ENCODE data around the gene HOXC9. TPM values are rescaled to one million over a fixed set of nuclear protein-coding genes. Genes with fewer than 3 reads are reported as not detected.

The HOXC9 gene
- total RNA-seq, 1 donor from 2014 or later, result not detected

- H3K27me3 Mint-ChIP-seq (ENCODE audit: low read depth), result peaks cover 82% of the 10 kb centered on the region
- no peaks in the 10 kb centered on the region for H3K9me3 Mint-ChIP-seq
- H3K4me1 Mint-ChIP-seq (ENCODE audit: low read depth), result peaks cover 12% of the 10 kb centered on the region
- DNase-seq (ENCODE audit: low spot score), result no peak
- H3K36me3 Mint-ChIP-seq (ENCODE audit: low read depth), result no peaks in the 10 kb centered on the region
- H3K4me3 Mint-ChIP-seq (ENCODE audit: low read depth), result no peak overlapping the region
- intact Hi-C loops (cut with micrococcal nuclease), result no loop called here
- no peak overlapping the region for H3K27ac Mint-ChIP-seq
Observed at GRCh38 chr12:54030889-54031471, 31.0 kb downstream of the HOXC9 start.

GRCh38 chr12:54031480-54031879 lies 31.5 kb downstream of the HOXC9 start:
- peaks cover 83% of the 10 kb centered on the region for H3K27me3 Mint-ChIP-seq (ENCODE audit: low read depth)
- DNase-seq (ENCODE audit: low spot score), result no peak
- intact Hi-C loops (cut with micrococcal nuclease), result no loop called here
- no peak overlapping the region for H3K27ac Mint-ChIP-seq
- H3K4me1 Mint-ChIP-seq (ENCODE audit: low read depth), result peaks cover 11% of the 10 kb centered on the region
- H3K4me3 Mint-ChIP-seq (ENCODE audit: low read depth), result no peak overlapping the region
- H3K9me3 Mint-ChIP-seq, result no peaks in the 10 kb centered on the region
- no peaks in the 10 kb centered on the region for H3K36me3 Mint-ChIP-seq (ENCODE audit: low read depth)

GRCh38 chr12:54032086-54032619 lies 32.2 kb downstream of the HOXC9 start:
- no peak for DNase-seq (ENCODE audit: low spot score)
- peaks cover 78% of the 10 kb centered on the region for H3K27me3 Mint-ChIP-seq (ENCODE audit: low read depth)
- intact Hi-C loops (cut with micrococcal nuclease), result loop anchor here (1.0 to 2.0 kb wide), 3 partner anchors 13 to 159 kb away; partner anchors contain the start of gene HOXC10
- no peaks in the 10 kb centered on the region for H3K9me3 Mint-ChIP-seq
- no peak overlapping the region for H3K27ac Mint-ChIP-seq
- no peaks in the 10 kb centered on the region for H3K36me3 Mint-ChIP-seq (ENCODE audit: low read depth)
- no peak overlapping the region for H3K4me3 Mint-ChIP-seq (ENCODE audit: low read depth)
- H3K4me1 Mint-ChIP-seq (ENCODE audit: low read depth), result peaks cover 7% of the 10 kb centered on the region

DNA sequence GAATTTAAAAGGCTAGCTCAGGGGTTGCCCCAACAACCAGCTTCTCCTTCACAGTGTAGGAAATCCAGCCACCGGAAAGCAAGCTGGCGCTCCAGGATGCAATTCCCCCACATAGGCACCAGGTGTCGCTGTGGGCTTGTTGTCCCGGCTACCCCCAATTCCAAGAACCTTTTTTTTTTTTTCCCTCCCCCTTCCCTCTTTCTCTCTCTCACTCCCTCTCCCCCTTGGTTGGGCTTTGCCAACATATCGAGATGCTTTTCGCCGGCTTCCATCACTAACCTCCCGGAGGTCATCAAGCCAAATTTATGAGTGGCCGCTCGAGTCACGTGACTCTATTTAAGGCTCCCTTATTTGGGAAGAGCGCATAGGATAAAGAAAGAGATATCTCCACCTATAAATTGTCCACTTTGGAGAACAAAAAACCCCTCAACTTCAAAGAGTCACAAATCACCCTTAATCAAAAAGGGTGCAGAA lies 32.7 kb downstream of the HOXC9 start, which contains the start of gene HOXC5:
HOXC5 (plus strand) TSS at position 424 of the 474 bp plus-strand sequence. CDS start 73 bp downstream, outside the sequence.
- Mint-ChIP-seq H3K27me3 (ENCODE audit: low read depth) (peaks cover 78% of the 10 kb centered on the region), H3K9me3 (no peaks in the 10 kb centered on the region), H3K4me3 (ENCODE audit: low read depth) (no peak within 1 kb of the TSS), H3K27ac (no peak within 1 kb of the TSS), H3K4me1 (ENCODE audit: low read depth) (peaks cover 7% of the 10 kb centered on the region), H3K36me3 (ENCODE audit: low read depth) (no peaks in the 10 kb centered on the region)
- peak; percentile 53 for DNase-seq (ENCODE audit: low spot score)
- intact Hi-C loops (cut with micrococcal nuclease), result loop anchor here (1.0 to 2.0 kb wide), 3 partner anchors 14 to 159 kb away; partner anchors contain the start of gene HOXC10

DNA sequence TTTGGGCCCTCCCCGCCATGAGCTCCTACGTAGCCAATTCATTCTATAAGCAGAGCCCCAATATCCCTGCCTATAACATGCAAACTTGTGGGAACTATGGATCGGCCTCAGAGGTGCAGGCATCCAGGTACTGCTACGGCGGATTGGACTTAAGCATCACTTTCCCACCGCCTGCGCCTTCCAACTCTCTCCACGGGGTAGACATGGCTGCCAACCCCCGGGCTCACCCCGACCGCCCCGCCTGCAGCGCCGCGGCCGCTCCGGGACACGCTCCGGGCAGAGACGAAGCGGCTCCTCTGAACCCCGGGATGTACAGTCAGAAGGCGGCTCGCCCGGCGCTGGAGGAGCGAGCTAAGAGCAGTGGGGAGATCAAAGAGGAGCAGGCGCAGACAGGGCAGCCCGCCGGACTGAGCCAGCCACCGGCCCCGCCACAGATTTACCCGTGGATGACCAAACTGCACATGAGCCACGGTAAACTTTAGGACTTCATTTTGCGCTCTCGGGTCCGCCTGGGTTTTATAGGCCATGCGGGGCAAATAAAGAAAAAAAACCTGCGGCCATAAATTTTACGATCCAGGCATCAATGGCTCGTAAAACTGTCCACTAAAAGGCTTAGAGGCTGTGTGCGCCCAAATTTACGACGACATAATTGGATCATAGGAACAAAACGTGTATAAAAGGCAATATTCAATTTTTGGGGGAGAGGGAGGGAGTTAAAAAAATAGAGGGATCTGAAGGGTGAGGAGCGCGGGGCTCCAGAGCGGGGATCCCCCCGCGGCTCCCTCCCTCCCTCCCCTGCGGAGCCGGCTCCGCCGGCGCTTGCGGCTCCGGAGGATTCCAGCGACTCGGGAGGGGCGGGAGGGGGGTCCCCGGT lies 33.4 kb downstream of the HOXC9 start:
- no peak overlapping the region for H3K4me3 Mint-ChIP-seq (ENCODE audit: low read depth)
- H3K27ac Mint-ChIP-seq, result no peak overlapping the region
- peaks cover 77% of the 10 kb centered on the region for H3K27me3 Mint-ChIP-seq (ENCODE audit: low read depth)
- no peaks in the 10 kb centered on the region for H3K36me3 Mint-ChIP-seq (ENCODE audit: low read depth)
- no peak for DNase-seq (ENCODE audit: low spot score)
- H3K9me3 Mint-ChIP-seq, result no peaks in the 10 kb centered on the region
- intact Hi-C loops (cut with micrococcal nuclease), result loop anchor here (2.0 kb wide), 2 partner anchors 15 to 49 kb away; partner anchors contain the start of gene HOXC10
- peaks cover 7% of the 10 kb centered on the region for H3K4me1 Mint-ChIP-seq (ENCODE audit: low read depth)

GRCh38 chr12:54033980-54034784 lies 34.2 kb downstream of the HOXC9 start:
- no peak overlapping the region for H3K4me3 Mint-ChIP-seq (ENCODE audit: low read depth)

DNA sequence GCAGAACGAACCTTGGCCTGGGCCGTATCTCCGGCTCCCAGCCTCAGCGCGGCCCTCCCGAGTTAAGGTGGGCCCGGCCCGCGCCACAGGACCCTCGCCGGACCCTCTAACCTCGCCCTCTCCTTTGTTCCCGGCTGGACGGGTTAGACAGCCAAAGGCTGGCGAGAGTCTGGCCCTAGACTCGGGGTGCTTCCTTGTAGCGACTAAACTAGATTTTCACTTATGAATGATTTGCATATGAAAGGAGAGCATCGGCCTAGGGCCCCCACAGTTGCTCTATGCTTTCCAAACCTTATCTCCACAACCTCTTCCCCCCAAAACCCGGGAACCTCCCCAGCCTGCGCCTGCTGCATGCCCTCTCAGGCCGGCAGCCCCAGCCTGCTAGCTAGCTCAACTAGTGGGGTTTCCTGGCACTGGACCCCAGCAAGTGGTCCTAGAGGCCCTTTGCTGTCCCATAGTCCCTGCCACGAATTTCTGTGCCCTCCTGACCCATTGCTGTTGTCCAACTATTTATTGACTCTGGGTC lies 34.9 kb downstream of the HOXC9 start:
- Mint-ChIP-seq H3K4me1 (ENCODE audit: low read depth) (peaks cover 7% of the 10 kb centered on the region), H3K27me3 (ENCODE audit: low read depth) (peaks cover 78% of the 10 kb centered on the region), H3K36me3 (ENCODE audit: low read depth) (no peaks in the 10 kb centered on the region), H3K27ac (no peak overlapping the region), H3K9me3 (no peaks in the 10 kb centered on the region), H3K4me3 (ENCODE audit: low read depth) (no peak overlapping the region)
- intact Hi-C loops (cut with micrococcal nuclease), result loop anchor here (2.0 kb wide), 1 partner anchor 14 kb away; no protein-coding TSS in a partner anchor
- DNase-seq (ENCODE audit: low spot score), result no peak

More at GRCh38 chr12:54033980-54034784, 34.2 kb downstream of the HOXC9 start:
- Mint-ChIP-seq H3K9me3 (no peaks in the 10 kb centered on the region), H3K27ac (peak overlapping the region; percentile 33), H3K36me3 (ENCODE audit: low read depth) (no peaks in the 10 kb centered on the region), H3K4me1 (ENCODE audit: low read depth) (peaks cover 7% of the 10 kb centered on the region), H3K27me3 (ENCODE audit: low read depth) (peaks cover 77% of the 10 kb centered on the region)
- no peak for DNase-seq (ENCODE audit: low spot score)
- intact Hi-C loops (cut with micrococcal nuclease), result loop anchor here (2.0 kb wide), 3 partner anchors 15 to 49 kb away; partner anchors contain the start of gene HOXC10

DNA sequence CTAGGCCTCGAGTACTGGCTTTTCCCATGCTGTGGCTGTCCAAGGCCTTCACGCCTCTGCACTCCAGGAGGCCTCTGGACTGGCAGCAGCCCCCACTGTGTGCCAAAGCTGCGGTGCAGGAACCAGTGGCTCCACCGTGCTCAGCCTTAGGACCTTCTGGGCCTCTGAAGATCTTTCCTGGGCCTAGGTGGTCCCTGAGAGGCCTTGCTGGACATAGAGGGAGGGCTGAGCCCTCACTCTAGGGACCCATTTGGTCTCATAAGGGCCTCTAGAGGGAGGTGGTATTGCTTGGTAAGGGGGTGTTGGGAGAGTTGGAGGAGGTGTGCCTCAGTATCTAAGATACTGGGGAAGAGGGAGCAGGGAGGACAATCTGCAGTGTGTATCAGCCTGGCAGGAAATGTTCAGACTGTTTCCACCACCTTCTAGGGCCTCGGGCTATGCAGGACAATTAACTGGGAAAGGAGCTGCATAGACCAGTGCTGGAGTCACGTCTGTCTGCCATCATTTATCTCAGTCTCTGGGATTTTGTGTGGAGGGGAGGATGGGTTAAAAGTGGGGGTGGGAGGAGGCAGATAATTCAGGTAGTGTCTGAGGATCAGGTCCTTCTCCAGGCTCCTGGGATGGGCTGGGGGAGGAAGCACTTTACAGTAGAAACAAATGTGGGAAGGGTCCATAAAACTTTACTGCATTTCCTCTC lies 35.8 kb downstream of the HOXC9 start:
- Mint-ChIP-seq H3K27me3 (ENCODE audit: low read depth) (peaks cover 80% of the 10 kb centered on the region), H3K4me1 (ENCODE audit: low read depth) (peaks cover 7% of the 10 kb centered on the region), H3K27ac (no peak overlapping the region), H3K9me3 (no peaks in the 10 kb centered on the region), H3K4me3 (ENCODE audit: low read depth) (no peak overlapping the region), H3K36me3 (ENCODE audit: low read depth) (no peaks in the 10 kb centered on the region)
- no peak for DNase-seq (ENCODE audit: low spot score)
- intact Hi-C loops (cut with micrococcal nuclease), result loop anchor here (2.0 kb wide), 1 partner anchor 13 kb away; no protein-coding TSS in a partner anchor

- H3K9me3 Mint-ChIP-seq, result no peaks in the 10 kb centered on the region
- intact Hi-C loops (cut with micrococcal nuclease), result no loop called here
- DNase-seq (ENCODE audit: low spot score), result no peak
- H3K4me3 Mint-ChIP-seq (ENCODE audit: low read depth), result no peak overlapping the region
- H3K4me1 Mint-ChIP-seq (ENCODE audit: low read depth), result peaks cover 7% of the 10 kb centered on the region
- H3K27ac Mint-ChIP-seq, result no peak overlapping the region
- peaks cover 82% of the 10 kb centered on the region for H3K27me3 Mint-ChIP-seq (ENCODE audit: low read depth)
- no peaks in the 10 kb centered on the region for H3K36me3 Mint-ChIP-seq (ENCODE audit: low read depth)
Observed at GRCh38 chr12:54036620-54037359, 36.8 kb downstream of the HOXC9 start.

DNA sequence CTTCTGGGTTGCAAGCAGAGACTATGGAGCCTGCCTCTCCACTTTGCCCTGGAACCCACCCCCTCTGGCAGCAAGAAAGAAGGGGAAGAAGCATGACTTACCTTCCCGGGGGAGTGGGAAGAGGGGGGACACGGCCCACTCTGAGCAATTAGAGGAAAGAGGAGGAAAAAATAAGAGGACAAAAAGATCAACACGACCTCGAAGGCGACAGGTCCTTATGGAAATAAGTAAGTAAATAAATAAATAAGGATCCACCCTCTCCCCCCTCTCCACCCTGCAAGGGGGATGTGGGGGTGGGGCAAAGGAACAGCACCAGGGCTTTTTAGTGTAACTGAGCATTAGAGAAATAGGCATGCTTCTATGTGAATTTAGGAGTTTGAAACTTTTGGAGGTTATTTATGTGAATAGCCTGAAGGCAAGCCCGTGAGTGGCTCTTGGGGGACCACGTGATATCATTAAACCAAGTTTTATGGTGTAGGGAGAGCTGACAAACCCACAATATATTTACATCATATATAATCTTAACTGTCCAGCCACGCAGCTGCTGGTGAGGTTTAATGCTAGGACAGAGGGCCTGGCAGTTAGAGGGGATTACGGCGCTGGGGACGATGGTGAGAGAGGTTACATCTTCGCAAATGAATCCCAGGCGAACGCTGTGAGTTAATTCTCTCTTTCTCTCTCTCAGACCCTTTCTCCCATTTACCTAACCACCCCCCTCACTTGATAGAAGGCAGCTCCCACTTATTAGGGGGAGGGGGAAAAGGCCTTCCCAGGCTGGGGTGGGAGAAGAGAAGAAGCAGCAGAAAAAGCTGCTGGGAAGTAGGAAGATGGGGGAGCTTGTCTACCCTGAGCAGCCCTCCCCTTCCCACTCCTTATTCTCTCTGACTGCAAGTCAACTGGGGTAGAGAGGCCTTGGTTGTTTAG lies 37.7 kb downstream of the HOXC9 start:
- Mint-ChIP-seq H3K4me1 (ENCODE audit: low read depth) (peaks cover 7% of the 10 kb centered on the region), H3K9me3 (no peaks in the 10 kb centered on the region), H3K36me3 (ENCODE audit: low read depth) (no peaks in the 10 kb centered on the region), H3K4me3 (ENCODE audit: low read depth) (no peak overlapping the region), H3K27ac (no peak overlapping the region), H3K27me3 (ENCODE audit: low read depth) (peaks cover 80% of the 10 kb centered on the region)
- no peak for DNase-seq (ENCODE audit: low spot score)
- intact Hi-C loops (cut with micrococcal nuclease), result no loop called here

All from activated T-helper 2 cell treated with anti-CD3 and anti-CD28 coated beads, Interferon-gamma antibody, Interleukin-2, Interleukin-4, amounts not matched to agents 10 μg/mL and 5 μg/mL and 100 μg/mL, durations not matched to agents 14 hours and 24 hours and 36 hours (primary cell).